Activated CD4-positive, alpha-beta T cell treated with anti-CD3 and anti-CD28 coated beads for 1 hour (primary cell): ENCODE results near the gene MCTP1.
"Not testable (repeated sequence)": the region's sequence is repeated elsewhere in the genome, so short reads cannot be mapped to it uniquely, and the experiment has no call there.

Source experiments
- DNase-seq: peaks from one replicate; pipeline ENCODE4 v3.0.0-alpha.2; 2020

The MCTP1 gene

DNA sequence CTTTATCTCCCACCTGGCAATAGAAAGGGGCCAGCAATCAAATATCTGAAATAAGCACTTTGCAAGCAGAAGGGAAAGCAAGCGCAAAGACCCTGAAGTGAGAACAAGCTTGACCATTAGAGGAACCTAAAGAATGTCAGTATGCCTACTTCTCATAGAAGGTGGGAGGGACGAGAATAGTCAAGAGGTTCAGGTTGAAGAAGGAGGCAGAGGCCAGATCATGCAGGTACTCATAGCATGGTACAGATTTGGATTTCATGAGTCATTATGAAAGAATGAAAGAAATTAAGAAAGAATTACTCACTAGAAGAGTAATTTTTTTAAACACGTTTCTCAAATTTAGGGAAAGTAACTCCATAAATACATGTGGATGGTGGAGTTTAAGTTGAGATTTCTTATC is 33.7 kb downstream of the MCTP1 start:
- DNase-seq = no peak

DNA sequence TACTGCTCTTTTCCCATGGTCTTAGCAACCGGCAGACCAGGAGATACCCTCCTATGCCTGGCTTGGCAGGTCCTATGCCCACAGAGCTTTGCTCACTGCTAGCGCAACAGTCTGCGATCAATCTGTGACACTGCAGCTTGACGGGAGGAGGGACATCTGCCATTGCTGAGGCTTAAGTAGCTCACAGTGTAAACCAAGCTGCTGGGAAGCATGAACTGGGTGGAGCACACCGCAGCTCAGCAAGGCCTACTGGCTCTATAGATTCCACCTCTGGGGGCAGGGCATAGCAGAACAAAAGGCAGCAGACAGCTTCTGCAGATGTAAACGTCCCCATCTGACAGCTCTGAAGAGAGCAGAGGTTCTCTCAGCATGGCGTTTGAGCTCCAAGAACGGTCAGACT is 40.4 kb downstream of the MCTP1 start:
- no peak for DNase-seq

DNA sequence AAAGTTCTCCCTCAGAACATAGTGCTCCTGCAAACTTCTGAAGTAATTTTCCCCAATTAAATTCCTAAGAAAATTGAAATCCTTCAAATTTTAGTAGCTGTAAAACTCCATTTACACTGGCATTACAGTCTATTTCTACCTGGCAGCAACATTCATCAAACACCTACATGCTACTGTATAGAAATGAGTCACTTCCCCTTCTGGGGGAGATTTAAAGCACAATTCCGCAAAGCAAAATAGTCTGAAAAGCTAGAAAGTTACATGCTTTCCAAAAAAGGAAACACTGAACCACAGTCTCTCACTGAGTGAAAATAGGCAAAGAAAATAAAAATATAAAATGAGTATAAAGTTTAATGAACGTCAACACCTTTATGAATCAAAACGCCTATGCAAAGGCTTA is 43.3 kb downstream of the MCTP1 start:
- no peak for DNase-seq

DNA sequence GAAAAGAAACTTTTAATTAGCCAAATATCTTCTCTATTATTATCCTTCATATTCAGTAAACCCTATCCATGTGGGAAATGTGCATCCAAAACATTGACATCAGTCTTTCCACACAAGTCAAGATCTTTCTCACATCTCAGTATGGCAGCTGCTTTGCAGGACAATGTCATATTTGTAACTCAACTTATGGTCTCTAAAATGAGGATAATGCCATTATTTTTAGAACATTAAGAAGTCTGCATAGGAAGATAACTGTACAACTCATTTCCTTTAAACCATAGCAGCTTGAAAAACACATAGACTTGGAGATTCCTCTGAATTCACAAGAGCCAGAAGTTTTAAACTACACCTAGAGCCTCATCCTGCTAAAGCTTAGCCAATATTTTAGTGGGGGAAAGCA is 43.7 kb downstream of the MCTP1 start:
- no peak for DNase-seq

DNA sequence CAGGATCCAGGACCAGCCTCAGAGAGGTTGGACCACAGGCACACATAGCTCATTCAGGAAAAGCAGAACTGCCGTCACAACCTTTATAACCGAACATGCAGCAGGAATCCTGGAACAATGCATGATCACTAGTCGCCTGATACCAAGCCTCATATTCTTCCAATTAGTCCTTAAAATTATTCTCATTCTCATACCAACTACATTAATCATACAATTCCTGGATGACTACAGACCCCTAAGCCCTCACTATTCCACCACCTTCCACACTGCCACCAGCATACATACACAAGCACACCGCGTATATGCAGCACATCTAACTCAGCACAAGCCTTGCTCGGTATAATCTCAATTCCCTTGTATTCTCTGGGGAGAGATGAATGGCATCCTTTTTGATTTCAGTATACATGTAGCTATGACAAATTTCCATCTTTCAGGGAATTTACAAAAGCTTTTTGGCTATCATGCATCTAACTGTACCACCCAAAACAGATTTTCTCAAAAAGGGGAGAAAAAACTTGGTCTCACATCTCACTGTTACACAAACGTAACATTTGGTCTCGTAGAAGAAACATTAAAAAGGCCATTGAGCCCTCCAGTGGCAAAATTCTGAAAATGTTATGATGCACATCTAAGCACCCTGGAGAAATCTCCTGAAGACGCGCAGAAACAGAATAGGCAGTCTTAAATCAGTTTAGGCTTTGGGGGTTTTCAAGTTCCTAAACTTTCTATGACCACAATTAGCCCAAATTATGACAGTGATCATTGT is 46.2 kb downstream of the MCTP1 start:
- no peak for DNase-seq

DNA sequence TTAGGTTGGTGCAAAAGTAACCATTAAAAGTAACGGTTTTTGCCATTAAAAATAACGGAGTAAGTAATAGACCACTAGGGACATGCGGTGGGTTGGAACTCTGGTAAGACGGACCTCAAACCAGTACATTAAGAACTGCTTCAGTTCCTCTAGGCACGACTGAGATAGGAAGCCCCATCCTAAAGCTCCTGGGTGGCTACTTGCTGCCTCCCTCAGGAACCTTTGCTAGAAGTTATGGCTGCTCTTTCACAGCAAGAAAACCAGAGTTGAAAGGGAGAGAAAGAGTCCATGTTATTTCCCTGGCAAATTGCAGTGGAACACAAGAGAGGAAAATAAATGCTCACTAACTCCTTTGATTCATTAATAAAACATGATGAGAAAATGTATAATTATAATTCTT is 47.6 kb downstream of the MCTP1 start:
- no peak for DNase-seq

DNA sequence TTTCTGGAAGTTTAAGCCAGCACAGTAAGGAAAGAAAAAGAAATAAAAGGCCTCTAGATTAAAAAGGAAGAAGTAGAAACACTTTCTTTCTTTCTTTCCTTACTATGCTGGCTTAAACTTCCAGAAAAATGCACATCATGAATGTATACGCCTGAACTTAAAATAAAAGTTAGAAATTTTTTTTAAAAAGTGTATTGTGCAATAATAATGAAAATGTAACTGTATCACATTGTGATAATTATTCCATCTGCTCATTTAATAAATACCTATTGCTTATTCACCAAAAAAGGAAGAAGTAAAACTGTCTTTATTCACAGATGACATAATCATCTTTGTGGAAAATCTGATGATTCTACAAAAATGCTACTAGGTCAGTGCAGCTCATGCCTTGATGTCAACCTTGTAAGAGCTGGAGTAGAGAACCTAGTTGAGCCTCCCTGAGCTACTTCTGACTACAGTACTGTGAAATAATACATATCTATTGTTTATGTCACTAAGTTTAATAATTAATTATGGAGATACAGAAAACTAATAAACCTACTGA is 49.4 kb downstream of the MCTP1 start:
- DNase-seq = no peak

DNA sequence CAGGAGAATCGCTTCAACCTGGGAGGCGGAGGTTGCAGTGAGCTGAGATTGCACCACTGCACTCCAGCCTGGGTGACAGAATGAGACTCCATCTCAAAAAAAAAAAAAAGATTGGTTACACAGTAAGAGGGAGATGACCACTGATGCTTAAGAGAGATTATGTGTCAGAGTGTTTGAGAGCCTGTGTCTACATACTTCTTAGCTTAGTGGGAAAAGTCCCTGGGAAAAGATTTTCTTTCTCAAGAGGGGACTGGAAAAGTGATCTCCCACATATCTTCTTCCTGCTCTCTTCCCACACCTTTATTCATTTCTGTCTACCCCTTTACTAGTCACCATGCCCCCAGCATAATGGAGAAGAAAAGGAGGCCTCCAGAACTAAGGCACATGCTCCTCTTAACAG is 55.2 kb downstream of the MCTP1 start:
- DNase-seq = no peak

DNA sequence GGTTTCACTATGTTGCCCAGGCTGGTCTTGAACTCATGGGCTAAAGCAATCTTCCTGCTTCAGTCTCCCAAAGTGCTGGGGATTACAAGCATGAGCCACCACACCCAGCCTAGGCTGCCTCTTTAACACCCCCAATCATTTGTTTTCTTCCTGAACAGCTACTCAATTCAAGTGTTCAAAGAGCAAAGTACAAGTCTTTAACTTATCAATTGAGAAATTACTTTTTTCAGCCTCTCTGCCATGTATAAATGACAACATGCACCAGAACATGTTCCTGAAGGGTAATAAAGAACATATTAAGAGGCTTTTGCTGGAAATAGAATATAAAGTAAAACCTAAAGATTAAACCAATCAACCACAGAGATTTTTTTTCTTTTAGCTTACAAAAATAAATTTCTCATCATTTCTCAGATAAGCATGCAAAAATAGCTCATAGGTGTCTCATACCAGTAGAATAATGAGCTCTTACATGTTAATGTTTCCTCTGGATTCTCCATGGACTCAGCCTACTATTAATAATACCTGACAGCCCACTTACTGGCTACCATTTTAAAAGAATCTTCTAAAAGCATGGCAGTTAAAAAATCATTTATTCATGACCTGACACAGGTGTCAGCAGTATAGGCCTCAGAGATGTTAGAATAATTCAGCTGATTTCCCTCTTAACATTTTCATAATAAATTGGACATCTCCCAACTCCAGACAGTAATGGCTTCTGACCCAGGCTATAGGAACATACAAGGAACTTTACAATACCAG is 60.0 kb downstream of the MCTP1 start:
- no peak for DNase-seq

DNA sequence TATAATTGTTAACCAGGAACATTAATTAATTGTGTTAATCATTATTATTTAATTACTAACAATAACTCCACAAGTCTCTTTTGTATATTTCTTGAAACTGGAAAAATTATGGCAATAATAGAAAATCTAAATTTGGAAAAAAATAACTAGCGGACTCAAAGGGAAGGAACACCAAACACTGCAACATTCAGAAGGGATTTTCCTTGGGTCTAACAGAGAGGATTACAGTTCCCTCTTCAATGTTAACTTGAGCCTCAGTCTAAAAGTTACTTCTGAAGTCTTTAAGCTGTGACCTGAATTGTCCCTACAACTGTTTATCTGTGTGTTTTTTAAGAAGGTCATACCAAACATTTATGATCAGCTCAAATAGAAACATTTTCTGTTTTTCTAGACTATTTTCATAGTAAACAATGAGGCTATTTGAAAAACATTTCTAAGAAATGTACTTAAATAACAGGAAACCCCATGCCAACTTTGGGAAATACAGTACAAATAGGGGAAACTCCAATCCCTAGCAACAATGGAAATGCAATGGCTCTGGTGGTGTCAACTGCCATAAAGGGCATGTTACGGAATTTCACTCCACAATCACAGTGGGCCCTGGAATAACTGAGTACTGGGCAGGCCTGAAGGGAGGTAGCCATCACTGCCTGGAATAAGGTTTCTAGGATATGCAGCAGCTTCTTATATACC is 61.2 kb downstream of the MCTP1 start:
- no peak for DNase-seq

DNA sequence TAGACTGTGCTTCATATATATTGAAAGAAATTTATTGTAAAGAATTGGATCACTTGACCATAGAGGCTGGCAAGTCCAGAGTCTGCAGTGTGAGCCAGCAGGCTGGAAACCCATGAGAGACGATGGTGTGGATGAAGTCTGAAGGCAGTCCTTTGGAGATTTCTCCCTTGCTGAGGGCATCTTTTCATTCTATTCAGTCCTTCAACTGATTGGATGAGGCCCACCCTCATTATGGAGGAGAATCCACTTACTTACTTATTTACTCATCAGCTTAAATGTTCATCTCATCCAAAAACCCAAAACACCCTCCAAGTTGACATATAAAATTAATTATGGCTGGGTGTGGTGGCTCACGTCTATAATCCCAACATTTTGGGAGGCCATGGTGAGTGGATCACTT is 62.1 kb downstream of the MCTP1 start:
- no peak for DNase-seq

DNA sequence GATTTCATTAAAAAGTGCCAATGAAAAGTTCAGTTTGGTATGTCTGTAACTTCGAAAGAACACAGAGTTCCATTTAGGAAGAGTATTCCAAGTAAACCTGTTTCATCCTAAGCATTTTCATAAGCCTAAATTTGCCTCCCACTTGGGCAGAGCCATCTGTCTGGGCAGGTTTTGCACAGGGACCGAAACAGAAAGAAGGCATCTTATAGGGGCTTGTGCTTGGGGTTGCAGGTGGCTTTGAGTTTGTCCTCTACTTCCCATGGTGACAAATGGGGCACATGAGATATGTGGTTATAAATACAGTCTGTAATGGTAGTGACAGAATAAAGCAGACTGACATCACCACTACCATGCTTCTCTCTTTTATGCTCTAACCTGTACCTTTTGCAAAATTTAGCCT is 63.7 kb downstream of the MCTP1 start:
- DNase-seq = no peak

DNA sequence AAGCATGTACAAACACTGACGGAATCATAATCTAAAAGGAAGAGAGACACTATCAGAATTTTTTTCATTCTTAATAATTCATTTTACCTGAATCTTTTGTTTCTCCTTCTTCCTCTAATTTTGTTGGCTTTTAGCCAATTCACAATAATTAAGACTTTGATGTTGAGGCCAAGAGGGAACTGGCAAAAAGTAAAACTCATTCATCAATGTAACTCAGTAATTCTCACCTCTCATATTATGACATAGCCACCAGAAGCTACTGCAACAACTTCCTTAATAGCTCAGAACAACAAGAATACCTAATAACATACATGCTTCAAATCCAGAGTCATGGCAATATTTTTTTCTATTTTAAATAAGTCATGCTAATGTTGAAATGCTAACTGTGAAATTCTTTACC is 64.5 kb downstream of the MCTP1 start:
- no peak for DNase-seq

DNA sequence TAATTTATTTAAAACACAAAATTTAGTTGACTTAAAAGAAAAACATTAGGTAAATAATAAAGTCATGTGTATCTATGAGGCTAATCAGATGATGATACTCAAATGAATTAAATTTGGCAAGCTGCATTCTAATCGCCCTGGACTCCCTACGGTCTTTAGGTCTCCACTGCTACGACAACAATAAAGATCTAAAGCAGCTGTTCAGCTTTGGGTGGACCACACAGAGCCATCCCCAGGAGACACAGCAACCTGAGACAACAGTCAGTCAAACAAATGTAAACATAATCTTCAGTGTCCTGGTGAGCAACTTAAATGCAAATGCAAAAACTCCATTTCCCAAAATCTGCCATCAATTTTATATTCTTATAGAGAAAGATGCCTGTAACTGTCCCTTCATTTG is 65.5 kb downstream of the MCTP1 start:
- DNase-seq = no peak

DNA sequence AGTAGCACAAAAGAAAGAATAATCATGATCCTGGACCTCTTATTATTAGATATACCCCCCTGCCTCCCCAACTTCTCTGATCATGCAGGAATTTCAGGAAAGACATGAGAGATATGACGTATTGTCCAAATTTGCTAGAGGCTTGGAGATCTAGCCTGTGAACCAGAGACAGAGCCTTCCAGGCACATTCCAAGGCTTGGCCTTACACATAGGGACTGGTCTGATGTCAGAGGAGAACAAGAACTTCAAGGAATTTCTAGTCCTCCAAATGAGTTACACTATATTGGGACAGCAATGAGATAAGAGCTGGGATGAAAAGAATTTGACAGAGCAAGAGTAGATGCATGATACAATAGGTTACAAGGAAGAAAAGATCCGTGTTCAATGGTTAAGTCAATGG is 67.0 kb downstream of the MCTP1 start:
- no peak for DNase-seq

DNA sequence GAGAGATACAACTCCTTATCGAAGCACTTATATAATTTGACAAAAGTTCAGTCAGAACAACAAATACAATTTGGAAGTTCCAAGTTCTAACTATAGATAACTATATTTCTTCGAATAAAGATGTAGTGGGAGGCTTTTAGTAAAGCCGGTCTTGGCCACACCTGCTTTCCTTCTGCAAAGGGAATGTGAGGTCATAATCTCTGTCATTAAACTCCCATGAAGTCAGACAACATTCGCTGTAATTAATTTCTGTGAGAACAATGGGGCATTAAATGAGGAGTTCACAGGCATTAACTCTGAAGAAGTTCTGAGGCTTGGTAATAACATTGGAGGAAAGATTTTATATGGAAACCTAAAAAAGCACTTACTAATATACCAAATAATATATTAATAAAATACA is 67.5 kb downstream of the MCTP1 start:
- DNase-seq = no peak

DNA sequence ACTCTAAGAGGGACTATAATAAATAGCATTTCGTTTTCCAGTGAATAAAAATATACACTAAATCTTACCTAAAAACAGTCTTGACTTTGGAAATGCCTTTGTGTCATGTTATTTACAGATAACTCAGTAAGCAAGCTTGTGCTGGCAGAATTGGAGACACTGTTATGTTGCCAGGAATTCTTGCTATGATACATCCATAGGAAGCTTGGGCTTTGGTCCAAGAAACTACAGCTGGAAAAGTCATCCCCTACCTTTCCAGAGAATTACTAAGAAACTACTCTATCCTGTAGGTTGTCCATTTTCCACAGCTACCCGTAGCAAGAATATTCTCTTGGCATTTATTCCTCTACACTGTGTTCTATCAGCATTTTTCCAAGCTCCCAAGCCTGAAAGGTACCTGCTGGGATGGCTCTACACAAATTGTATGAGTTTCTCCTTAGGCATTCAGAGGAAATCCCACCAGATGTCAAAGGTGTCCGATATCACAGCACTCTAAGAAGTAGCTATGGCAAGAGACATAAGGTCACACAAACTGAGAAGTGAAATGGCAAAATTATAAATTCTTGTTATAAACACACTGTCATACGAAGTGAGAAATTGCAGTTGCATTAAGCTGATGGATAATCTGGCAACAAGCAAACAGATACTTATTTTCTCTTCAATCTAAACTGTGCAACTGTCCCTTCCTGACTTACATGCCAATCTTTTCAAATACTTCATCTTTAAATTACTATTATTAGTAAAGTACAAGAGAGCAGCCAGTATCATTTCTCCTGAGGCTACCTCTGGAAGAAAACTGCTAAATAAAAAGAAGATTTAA is 68.5 kb downstream of the MCTP1 start:
- DNase-seq = no peak

DNA sequence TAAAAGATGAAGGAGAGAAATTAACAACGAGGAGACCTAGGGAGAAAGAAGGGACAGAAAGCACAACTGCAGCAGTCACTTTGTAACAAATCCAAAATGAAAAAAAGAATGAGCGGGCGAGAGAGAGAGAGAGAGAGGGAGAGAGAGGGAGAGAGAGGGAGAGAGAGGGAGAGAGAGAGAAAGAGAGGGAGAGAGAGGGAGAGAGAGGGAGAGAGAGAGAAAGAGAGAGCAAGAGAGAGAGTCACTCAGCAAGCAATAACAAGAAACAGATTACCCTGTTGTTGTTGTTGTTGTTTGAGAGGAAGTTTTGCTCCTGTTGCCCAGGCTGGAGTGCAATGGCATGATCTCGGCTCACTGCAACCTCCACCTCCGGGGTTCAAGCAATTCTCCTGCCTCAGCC is 77.1 kb downstream of the MCTP1 start:
- DNase-seq = not testable (repeated sequence)

DNA sequence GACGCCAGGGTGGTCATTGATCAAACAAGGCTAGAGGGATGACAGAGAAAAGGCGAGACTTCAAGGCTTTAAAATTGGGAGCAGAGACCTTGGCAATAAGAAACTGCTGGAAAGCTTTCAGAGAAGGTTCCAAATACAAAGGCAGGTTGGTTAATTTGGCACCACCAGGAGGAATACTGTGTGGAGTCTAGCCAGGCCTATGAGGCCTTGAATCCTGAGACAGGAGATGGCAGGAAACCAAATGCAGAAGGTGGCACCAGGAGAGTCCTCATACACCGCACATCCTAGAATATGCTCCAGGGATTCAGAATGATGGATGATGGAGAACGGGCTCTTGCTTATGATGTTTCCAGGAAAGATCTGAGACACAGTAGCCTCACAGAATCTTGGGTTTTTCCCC is 90.0 kb downstream of the MCTP1 start:
- no peak for DNase-seq

DNA sequence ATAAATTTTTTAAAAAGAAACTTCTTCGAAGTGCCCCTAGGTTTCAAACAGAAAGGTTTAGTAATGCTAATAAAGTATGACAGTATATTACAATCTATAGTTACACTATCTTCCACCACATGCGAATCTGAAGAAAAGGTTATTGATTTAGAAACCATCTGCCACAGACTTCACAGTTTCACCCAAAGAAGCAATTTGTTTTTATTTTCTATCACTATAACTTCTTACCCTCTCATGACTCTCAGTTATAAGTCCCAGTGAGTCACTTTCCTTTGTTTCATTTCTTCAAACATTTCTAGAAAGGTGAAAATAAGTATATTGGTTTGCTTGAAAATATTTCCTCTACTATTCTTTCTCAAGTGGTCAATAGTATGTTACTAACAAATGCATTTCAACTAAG is 93.6 kb downstream of the MCTP1 start:
- DNase-seq = no peak

DNA sequence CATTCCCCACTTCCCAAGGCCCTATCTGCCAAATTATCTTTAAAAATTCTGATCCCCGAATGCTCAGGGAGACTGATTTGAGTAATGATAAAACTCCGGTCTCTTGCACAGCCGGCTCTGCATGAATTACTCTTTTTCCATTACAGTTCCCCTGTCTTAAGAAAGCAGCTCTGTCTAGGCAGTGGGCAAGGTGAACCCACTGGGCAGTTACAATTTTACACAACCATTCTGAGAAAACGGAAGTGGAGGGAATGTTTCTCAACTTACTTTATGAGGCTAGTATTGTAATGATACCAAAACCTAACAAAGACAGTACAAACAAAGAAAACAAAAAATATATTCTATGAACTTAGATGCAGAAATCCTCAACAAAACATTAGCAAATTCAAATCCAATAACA is 100.0 kb downstream of the MCTP1 start:
- no peak for DNase-seq

DNA sequence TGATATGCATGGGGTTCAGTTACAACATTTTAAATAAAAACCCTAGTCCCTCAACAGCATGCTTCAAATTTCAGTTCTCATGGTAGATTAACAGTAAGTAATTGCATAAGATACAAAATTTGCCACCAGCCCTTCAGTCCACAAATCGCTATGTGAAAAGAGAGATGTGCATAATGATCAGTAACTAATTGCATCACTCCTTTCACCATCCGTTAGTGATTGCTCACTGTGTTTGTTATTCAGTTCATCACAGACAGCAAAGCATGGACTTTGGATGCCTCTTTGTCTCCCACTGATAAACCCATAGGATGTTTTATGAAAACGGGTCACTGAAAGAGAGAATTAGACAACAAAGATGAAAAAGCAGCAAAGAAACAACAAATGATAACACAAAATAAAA is 103.2 kb downstream of the MCTP1 start:
- DNase-seq = no peak
